CD8-positive, alpha-beta memory T cell (primary cell): ENCODE data around the gene NFIC. TPM values are rescaled to one million over a fixed set of nuclear protein-coding genes. Genes with fewer than 3 reads are reported as not detected.
A peak's percentile ranks its signal among the peaks of the same experiment; 100 is the strongest.

Experiments used
- CTCF ChIA-PET: fragments of 350-600 bp; sonication (Branson Sonifier 250); formaldehyde crosslinking; loops from one replicate; lab custom pipeline; 2021; ENCODE audit warnings: antibody characterized with exemption; lab: Charles Lee
- POLR2A ChIA-PET: fragments of 350-600 bp; sonication (Branson Sonifier 250); formaldehyde crosslinking; loops from one replicate; lab custom pipeline; 2021; ENCODE audit warnings: antibody characterized with exemption; lab: Charles Lee
- DNase-seq, 5 donors: peaks; one replicate each; pipeline versions ENCODE4 v3.0.0 to v3.0.0-alpha.2; 2020 to 2022; ENCODE audit warnings: mixed read lengths in 1 of 5
- H3K27ac ChIP-seq: one replicate; pipeline ENCODE4 v1.7.0; 2013; ENCODE audit warnings: low read depth, mild to moderate bottlenecking, low read length, moderate library complexity
- H3K27me3 ChIP-seq: 2 replicates; pipeline ENCODE4 v1.7.0; 2013; ENCODE audit warnings: low read length, mild to moderate bottlenecking; ENCODE audit not compliant: insufficient read depth, poor library complexity, severe bottlenecking
- H3K36me3 ChIP-seq: 2 replicates; pipeline ENCODE4 v1.7.0; 2013; ENCODE audit warnings: mild to moderate bottlenecking, low read length, moderate library complexity; ENCODE audit not compliant: insufficient read depth
- H3K4me1 ChIP-seq: 2 replicates; pipeline ENCODE4 v1.7.0; 2013; ENCODE audit warnings: mild to moderate bottlenecking, low read length, moderate library complexity; ENCODE audit not compliant: insufficient read depth
- H3K4me3 ChIP-seq: 2 replicates; pipeline ENCODE4 v1.7.0; 2013; ENCODE audit warnings: mild to moderate bottlenecking, low read length
- H3K9me3 ChIP-seq: 2 replicates; pipeline ENCODE4 v1.7.0; 2013; ENCODE audit warnings: mild to moderate bottlenecking, low read length
- H3K27ac Mint-ChIP-seq, 8 donors: one replicate each; pipeline ENCODE4 v1.8.0; 2020 to 2021; ENCODE audit warnings: mixed read lengths in 8 of 8, mild to moderate bottlenecking in 6 of 8, inconsistent platforms in 3 of 8, moderate library complexity in 3 of 8
- H3K27me3 Mint-ChIP-seq, 2 donors: one replicate each; pipeline ENCODE4 v1.8.0; 2020 to 2021; ENCODE audit warnings: mixed read lengths in 2 of 2, mild to moderate bottlenecking in 1 of 2, moderate library complexity in 1 of 2
- H3K36me3 Mint-ChIP-seq, 3 donors: one replicate each; pipeline ENCODE4 v1.8.0; 2020 to 2021; ENCODE audit warnings: mixed read lengths in 3 of 3, inconsistent platforms in 1 of 3, mild to moderate bottlenecking in 1 of 3
- H3K4me1 Mint-ChIP-seq, 3 donors: one replicate each; pipeline ENCODE4 v1.8.0; 2020 to 2021; ENCODE audit warnings: mixed read lengths in 3 of 3, inconsistent platforms in 1 of 3, mild to moderate bottlenecking in 1 of 3
- H3K4me3 Mint-ChIP-seq, 7 donors: one replicate each; pipeline ENCODE4 v1.8.0; 2020 to 2021; ENCODE audit warnings: mixed read lengths in 7 of 7, mild to moderate bottlenecking in 6 of 7, moderate library complexity in 4 of 7, inconsistent platforms in 2 of 7
- H3K9me3 Mint-ChIP-seq, 5 donors: one replicate each; pipeline ENCODE4 v1.8.0; 2020 to 2022; ENCODE audit warnings: mixed read lengths in 5 of 5, mild to moderate bottlenecking in 3 of 5, moderate library complexity in 2 of 5, inconsistent platforms in 1 of 5
- polyA plus RNA-seq: library from polyadenylated mRNA; unstranded; fragments of 300-500 nt; fragmentation: Illumina TruSeq; gene quantifications from one replicate; pipeline ENCODE4 v1.2.3, GENCODE V29; 2021
- total RNA-seq, 2 experiments: library from RNA; stranded (reverse); gene quantifications; one replicate each; pipeline ENCODE4 v1.2.3, GENCODE V29; 2021

NFIC gene
- total and polyA plus RNA-seq, 3 experiments from 2014 or later: 16.1 to 19.4 (median 17.8) TPM

DNA sequence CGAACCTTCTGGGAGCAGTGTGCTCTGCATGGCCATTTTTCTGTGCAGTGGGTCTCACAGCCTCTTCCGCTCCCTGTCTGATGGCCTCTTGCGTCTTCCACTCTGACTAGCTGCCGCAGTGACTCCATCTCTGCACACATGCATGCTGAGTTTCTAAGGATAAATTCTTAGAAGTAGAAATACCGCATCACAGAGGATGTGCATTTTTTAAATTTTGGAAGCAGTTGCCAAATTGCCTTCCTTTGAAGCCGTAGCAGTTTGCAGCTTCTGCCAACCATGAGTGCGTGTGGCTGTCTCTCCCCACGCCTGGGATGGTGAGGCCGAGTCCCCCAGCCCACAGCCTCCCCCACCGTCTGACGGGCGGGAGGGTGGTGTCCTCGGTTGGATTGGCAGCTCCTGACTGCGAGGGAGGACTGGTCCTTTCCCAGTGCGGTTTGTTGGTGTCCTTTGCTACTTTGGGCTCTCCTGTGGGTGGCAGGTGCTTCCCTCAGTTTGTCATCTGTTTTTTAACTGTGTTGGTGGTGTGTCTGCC lies 149.6 kb downstream of the NFIC start:
- Histone ChIP-seq H3K27me3 (no peaks in the 10 kb centered on the region), H3K9me3 (no peaks in the 10 kb centered on the region), H3K4me3 (no peak overlapping the region), H3K27ac (no peak overlapping the region), H3K36me3 (peaks cover 3% of the 10 kb centered on the region), H3K4me1 (peaks cover 19% of the 10 kb centered on the region)
- ChIA-PET CTCF (no interaction called here), POLR2A (interaction anchor here (0.5 kb wide), 1 partner anchor 38 kb away, joined by 7 read pairs; no protein-coding TSS in a partner anchor)
- peak overlapping the region in 1 of 7 donors; percentile 2 for H3K4me3 Mint-ChIP-seq
- no peak for DNase-seq
- H3K27me3 Mint-ChIP-seq: no peaks in the 10 kb centered on the region
- H3K27ac Mint-ChIP-seq: peak overlapping the region in 4 of 8 donors; percentile 46 to 87 (median 80)
- H3K4me1 Mint-ChIP-seq: peaks cover 27 to 69% (median 30%) of the 10 kb centered on the region in 3 donors
- H3K9me3 Mint-ChIP-seq: no peaks in the 10 kb centered on the region
- peaks cover 0 to 37% (median 2%) of the 10 kb centered on the region in 3 donors for H3K36me3 Mint-ChIP-seq

DNA sequence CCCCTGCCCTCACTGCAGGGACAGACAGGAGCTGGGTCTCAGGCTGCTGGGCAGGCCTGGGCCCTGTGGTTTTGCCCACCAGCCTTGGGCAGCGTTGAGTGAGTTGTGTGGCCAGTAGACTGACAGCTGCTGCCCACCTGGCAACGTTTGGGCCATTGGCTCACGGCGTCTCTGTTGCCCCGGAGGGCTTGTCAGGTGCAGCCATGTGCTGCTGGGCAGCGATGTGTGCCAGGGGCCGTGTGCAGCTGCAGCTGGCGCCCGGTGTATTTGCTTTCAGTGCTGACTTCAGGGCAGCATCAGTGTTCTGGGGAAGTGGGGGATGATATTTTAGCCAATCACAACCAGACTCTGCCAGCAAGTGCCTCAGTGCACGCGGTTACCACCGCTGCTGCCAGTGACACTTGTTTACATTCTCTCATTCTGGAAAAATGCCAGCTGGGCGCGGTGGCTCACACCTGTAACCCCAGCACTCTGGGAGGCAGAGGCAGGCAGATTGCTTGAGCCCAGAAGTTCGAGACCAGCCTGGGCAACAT lies 150.4 kb downstream of the NFIC start:
- no peaks in the 10 kb centered on the region for H3K9me3 Mint-ChIP-seq
- H3K4me3 Mint-ChIP-seq: peak overlapping the region in 2 of 7 donors; percentile 18 to 41
- CTCF ChIA-PET: interaction anchor here (1.9 kb wide), 1 partner anchor 16 kb away, joined by 5 read pairs; the partner anchor contains the start of gene DOHH

DNA sequence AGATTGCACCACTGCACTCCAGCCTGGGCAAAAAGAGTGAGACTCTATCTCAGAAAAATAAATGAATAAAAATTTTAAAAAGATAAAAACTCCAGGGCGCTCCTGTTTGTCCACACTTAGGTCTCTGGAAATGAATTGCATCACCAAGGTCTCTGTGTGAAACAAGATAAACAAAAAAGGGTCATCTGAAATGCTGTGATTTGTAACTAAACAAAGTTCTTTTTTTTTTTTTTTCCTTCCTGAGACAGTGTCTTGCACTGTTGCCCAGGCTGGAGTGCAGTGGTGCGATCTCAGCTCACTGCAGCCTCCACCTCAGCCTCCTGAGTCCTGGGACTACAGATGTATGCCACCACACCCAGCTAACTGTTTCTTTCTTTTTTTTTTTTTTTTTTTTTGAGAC lies 151.3 kb downstream of the NFIC start:
- POLR2A ChIA-PET: no interaction called here
- no peaks in the 10 kb centered on the region for H3K27me3 Mint-ChIP-seq
- H3K4me3 ChIP-seq: no peak overlapping the region
- no peaks in the 10 kb centered on the region for H3K36me3 ChIP-seq
- no peak overlapping the region for H3K27ac ChIP-seq
- H3K27me3 ChIP-seq: no peaks in the 10 kb centered on the region
- H3K4me1 Mint-ChIP-seq: peaks cover 24 to 60% (median 33%) of the 10 kb centered on the region in 3 donors
- no peak overlapping the region for H3K4me3 Mint-ChIP-seq
- peaks cover 19% of the 10 kb centered on the region for H3K4me1 ChIP-seq
- H3K9me3 Mint-ChIP-seq: no peaks in the 10 kb centered on the region
- peaks cover 0 to 36% (median 4%) of the 10 kb centered on the region in 3 donors for H3K36me3 Mint-ChIP-seq
- no peaks in the 10 kb centered on the region for H3K9me3 ChIP-seq
- no peak for DNase-seq
- CTCF ChIA-PET: interaction anchor here (0.7 to 1.9 kb wide), 2 partner anchors 17 to 20 kb away, joined by 3 to 5 read pairs; partner anchors contain the start of gene DOHH
- H3K27ac Mint-ChIP-seq: peak overlapping the region in 1 of 8 donors; percentile 54

More for the DNA sequence above, 150.4 kb downstream of the NFIC start:
- POLR2A ChIA-PET: interaction anchor here (0.5 kb wide), 1 partner anchor 37 kb away, joined by 7 read pairs; no protein-coding TSS in a partner anchor
- Mint-ChIP-seq H3K36me3 (peaks cover 0 to 37% (median 4%) of the 10 kb centered on the region in 3 donors), H3K4me1 (peaks cover 27 to 66% (median 33%) of the 10 kb centered on the region in 3 donors), H3K27me3 (no peaks in the 10 kb centered on the region), H3K27ac (peak overlapping the region in 6 of 8 donors; percentile 68 to 88 (median 86))
- Histone ChIP-seq H3K27me3 (no peaks in the 10 kb centered on the region), H3K4me3 (no peak overlapping the region), H3K36me3 (no peaks in the 10 kb centered on the region), H3K4me1 (peaks cover 19% of the 10 kb centered on the region), H3K9me3 (no peaks in the 10 kb centered on the region), H3K27ac (no peak overlapping the region)
- DNase-seq: peak; percentile 27 to 77 (median 64)

DNA sequence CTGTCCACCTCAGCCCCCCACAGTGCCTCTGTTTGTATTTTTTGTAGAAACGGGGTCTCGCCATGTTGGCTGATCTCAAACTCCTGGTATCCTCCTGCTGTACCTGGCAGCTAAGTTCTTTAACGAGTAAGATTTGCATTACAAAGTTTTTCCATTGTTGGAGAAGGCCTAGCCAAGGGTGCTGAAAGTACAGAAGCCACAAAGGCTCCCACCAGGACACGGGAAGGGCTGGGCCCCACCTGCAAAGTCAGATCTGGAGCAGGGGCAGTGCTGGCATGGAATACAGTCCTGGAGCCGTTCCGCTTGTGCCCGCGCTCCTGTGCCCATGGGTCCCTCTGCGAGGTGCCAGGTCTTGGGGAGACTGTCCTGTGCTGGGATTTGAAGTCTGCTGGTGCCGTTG lies 151.9 kb downstream of the NFIC start:
- peak overlapping the region in 5 of 8 donors; percentile 48 to 70 (median 66) for H3K27ac Mint-ChIP-seq
- no peak for DNase-seq
- no peaks in the 10 kb centered on the region for H3K9me3 Mint-ChIP-seq
- CTCF ChIA-PET: interaction anchor here (1.9 kb wide), 1 partner anchor 18 kb away, joined by 5 read pairs; the partner anchor contains the start of gene DOHH
- H3K27me3 Mint-ChIP-seq: no peaks in the 10 kb centered on the region
- peaks cover 0 to 39% (median 4%) of the 10 kb centered on the region in 3 donors for H3K36me3 Mint-ChIP-seq
- no peaks in the 10 kb centered on the region for H3K36me3 ChIP-seq
- peaks cover 19% of the 10 kb centered on the region for H3K4me1 ChIP-seq
- H3K9me3 ChIP-seq: no peaks in the 10 kb centered on the region
- H3K4me3 ChIP-seq: no peak overlapping the region
- peaks cover 23 to 59% (median 33%) of the 10 kb centered on the region in 3 donors for H3K4me1 Mint-ChIP-seq
- H3K27ac ChIP-seq: no peak overlapping the region
- POLR2A ChIA-PET: no interaction called here
- no peak overlapping the region for H3K4me3 Mint-ChIP-seq
- no peaks in the 10 kb centered on the region for H3K27me3 ChIP-seq

DNA sequence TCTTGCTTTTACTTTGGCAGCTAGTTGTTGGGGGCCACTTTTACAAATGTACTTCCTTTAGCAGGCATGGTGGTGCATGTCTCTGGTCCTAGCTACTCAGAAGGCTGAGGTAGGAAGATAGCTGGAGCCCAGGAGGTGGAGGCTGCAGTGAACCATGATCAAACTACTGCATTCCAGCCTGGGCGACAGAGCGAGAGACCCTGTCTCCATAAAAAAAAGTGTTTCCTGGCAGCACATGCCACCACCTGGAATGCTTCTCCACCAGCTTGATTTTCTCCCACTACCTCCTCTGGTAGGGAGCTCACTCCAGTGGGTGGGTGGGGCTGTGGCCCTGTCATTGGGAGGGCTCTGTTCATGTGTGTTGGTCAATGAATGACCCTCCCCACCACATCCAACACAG lies 152.3 kb downstream of the NFIC start:
- no peak for DNase-seq
- POLR2A ChIA-PET: no interaction called here

More for the DNA sequence above, 152.3 kb downstream of the NFIC start:
- H3K27me3 ChIP-seq: no peaks in the 10 kb centered on the region
- no peaks in the 10 kb centered on the region for H3K36me3 ChIP-seq
- CTCF ChIA-PET: interaction anchor here (1.9 kb wide), 1 partner anchor 18 kb away, joined by 5 read pairs; the partner anchor contains the start of gene DOHH
- H3K27ac ChIP-seq: no peak overlapping the region
- no peaks in the 10 kb centered on the region for H3K9me3 Mint-ChIP-seq
- H3K36me3 Mint-ChIP-seq: peaks cover 0 to 42% (median 4%) of the 10 kb centered on the region in 3 donors
- peaks cover 22 to 57% (median 33%) of the 10 kb centered on the region in 3 donors for H3K4me1 Mint-ChIP-seq
- no peak overlapping the region for H3K4me3 Mint-ChIP-seq
- no peak overlapping the region for H3K4me3 ChIP-seq
- H3K27ac Mint-ChIP-seq: peak overlapping the region in 5 of 8 donors; percentile 48 to 75 (median 70)
- no peaks in the 10 kb centered on the region for H3K27me3 Mint-ChIP-seq
- H3K4me1 ChIP-seq: peaks cover 19% of the 10 kb centered on the region
- H3K9me3 ChIP-seq: no peaks in the 10 kb centered on the region

Other genes starting within 250 kb of the NFIC start
- gene GNA15, start 230.6 kb upstream of the NFIC start, total RNA-seq: 1 to 10 TPM; 2.6 to 3.9 TPM
- gene GNA15, start 230.6 kb upstream of the NFIC start, polyA plus RNA-seq: 0.59 TPM
- gene S1PR4, start 187.8 kb upstream of the NFIC start, total RNA-seq: 10 to 100 TPM; 64.3 to 68.9 TPM
- gene S1PR4, start 187.8 kb upstream of the NFIC start, polyA plus RNA-seq: 494 TPM
- gene NCLN, start 180.7 kb upstream of the NFIC start, total RNA-seq: 10 to 100 TPM; 94.7 to 96.0 TPM
- 47.4 TPM for gene NCLN, start 180.7 kb upstream of the NFIC start, polyA plus RNA-seq
- under 1 TPM; 0.11 to 0.24 TPM for gene CELF5, start 141.9 kb upstream of the NFIC start, total RNA-seq
- not detected for gene CELF5, start 141.9 kb upstream of the NFIC start, polyA plus RNA-seq
- not detected for gene SMIM24, start 113.9 kb downstream of the NFIC start, total RNA-seq
- 0.66 TPM for gene SMIM24, start 113.9 kb downstream of the NFIC start, polyA plus RNA-seq
- gene SMIM44, start 116.9 kb downstream of the NFIC start, total RNA-seq: not detected
- not detected for gene SMIM44, start 116.9 kb downstream of the NFIC start, polyA plus RNA-seq
- gene DOHH, start 134.1 kb downstream of the NFIC start, total RNA-seq: 10 to 100 TPM; 21.3 to 21.4 TPM
- 14.0 TPM for gene DOHH, start 134.1 kb downstream of the NFIC start, polyA plus RNA-seq
- 10 to 100 TPM; 36.7 to 36.9 TPM for gene FZR1, start 139.7 kb downstream of the NFIC start, total RNA-seq
- gene FZR1, start 139.7 kb downstream of the NFIC start, polyA plus RNA-seq: 14.4 TPM
- 1 to 10 TPM; 1.0 to 1.2 TPM for gene TEKTIP1, start 172.6 kb downstream of the NFIC start, total RNA-seq
- gene TEKTIP1, start 172.6 kb downstream of the NFIC start, polyA plus RNA-seq: 0.38 TPM
- gene MFSD12, start 191.0 kb downstream of the NFIC start, total RNA-seq: 100 to 1,000 TPM; 114 to 119 TPM
- 48.9 TPM for gene MFSD12, start 191.0 kb downstream of the NFIC start, polyA plus RNA-seq
- gene HMG20B, start 206.4 kb downstream of the NFIC start, total RNA-seq: 10 to 100 TPM; 44.0 to 50.6 TPM
- 54.2 TPM for gene HMG20B, start 206.4 kb downstream of the NFIC start, polyA plus RNA-seq
- gene GIPC3, start 218.9 kb downstream of the NFIC start, total RNA-seq: under 1 TPM; 0.33 to 0.46 TPM
- gene GIPC3, start 218.9 kb downstream of the NFIC start, polyA plus RNA-seq: 1.8 TPM
- 1 to 10 TPM; 1.5 to 2.4 TPM for gene TBXA2R, start 240.3 kb downstream of the NFIC start, total RNA-seq
- gene TBXA2R, start 240.3 kb downstream of the NFIC start, polyA plus RNA-seq: 7.6 TPM